Common myeloid progenitor, CD34-positive (primary cell): ENCODE measurements around the gene LRP4. TPM values are rescaled to one million over a fixed set of nuclear protein-coding genes. Genes with fewer than 3 reads are reported as not detected.
"Not testable (repeated sequence)": the region's sequence is repeated elsewhere in the genome, so short reads cannot be mapped to it uniquely, and the experiment has no call there.

Experiments
- CTCF ChIA-PET: fragments of 350-600 bp; sonication (Branson Sonifier 250); formaldehyde crosslinking; loops from one replicate; lab custom pipeline; 2021; ENCODE audit warnings: antibody characterized with exemption; lab: Charles Lee
- POLR2A ChIA-PET: fragments of 350-600 bp; sonication (Branson Sonifier 250); formaldehyde crosslinking; loops from one replicate; lab custom pipeline; 2021; ENCODE audit warnings: antibody characterized with exemption; lab: Charles Lee
- DNase-seq, 3 donors: peaks; one replicate each; pipeline versions ENCODE4 v3.0.0 to v3.0.0-alpha.2; 2013
- H3K27ac ChIP-seq, 2 experiments: 1 replicate in 1 of 2; 2 replicates in 1 of 2; pipeline ENCODE4 v1.7.0; 2013; ENCODE audit warnings: inconsistent platforms in 2 of 2, low read length in 2 of 2, mild to moderate bottlenecking in 2 of 2, low read depth in 1 of 2, moderate library complexity in 1 of 2; ENCODE audit not compliant: severe bottlenecking in 2 of 2, insufficient read depth in 1 of 2, poor library complexity in 1 of 2
- H3K27me3 ChIP-seq, 5 experiments: replicated peaks in 2 of 5; 1 replicate in 3 of 5; 2 replicates in 2 of 5; pipeline versions ENCODE4 v1.6.1 to v1.7.0; 2013; ENCODE audit warnings: low read length in 4 of 5, mild to moderate bottlenecking in 2 of 5, moderate library complexity in 2 of 5, inconsistent platforms in 1 of 5; ENCODE audit not compliant: insufficient read depth in 5 of 5, control insufficient read depth in 4 of 5
- H3K36me3 ChIP-seq, 4 experiments: 1 replicate in 2 of 4; 2 replicates in 2 of 4; pipeline versions ENCODE4 v1.6.1 to v1.7.0; 2013; ENCODE audit warnings: low read length in 3 of 4, control low read depth in 1 of 4, mild to moderate bottlenecking in 1 of 4; ENCODE audit not compliant: control insufficient read depth in 4 of 4, insufficient read depth in 4 of 4
- H3K4me1 ChIP-seq, 4 experiments: 1 replicate in 3 of 4; 2 replicates in 1 of 4; pipeline versions ENCODE4 v1.6.1 to v1.7.1; 2013; ENCODE audit warnings: low read length in 3 of 4, mild to moderate bottlenecking in 3 of 4, control low read depth in 1 of 4, inconsistent platforms in 1 of 4, moderate library complexity in 1 of 4; ENCODE audit not compliant: control insufficient read depth in 4 of 4, insufficient read depth in 4 of 4; ENCODE audit errors: control extremely low read depth in 1 of 4
- H3K4me3 ChIP-seq, 7 experiments: 1 replicate in 4 of 7; 2 replicates in 3 of 7; pipeline versions ENCODE4 v1.5.1 to v1.7.0; 2013; ENCODE audit warnings: mild to moderate bottlenecking in 7 of 7, low read length in 6 of 7, moderate library complexity in 6 of 7, inconsistent platforms in 2 of 7, low read depth in 2 of 7, control low read depth in 1 of 7; ENCODE audit not compliant: insufficient read depth in 4 of 7, control insufficient read depth in 1 of 7; ENCODE audit errors: extremely low read depth in 1 of 7
- H3K9me3 ChIP-seq, 5 experiments: 1 replicate in 4 of 5; 2 replicates in 1 of 5; pipeline versions ENCODE4 v1.6.1 to v1.7.1; 2013; ENCODE audit warnings: low read length in 4 of 5, mild to moderate bottlenecking in 2 of 5, inconsistent platforms in 1 of 5, low read depth in 1 of 5, moderate library complexity in 1 of 5; ENCODE audit not compliant: control insufficient read depth in 4 of 5, insufficient read depth in 2 of 5; ENCODE audit errors: control extremely low read depth in 1 of 5
- WGBS: methylation state at CpG from one replicate; pipeline ENCODE4 v1.1.5; 2013; ENCODE audit not compliant: insufficient coverage; 5-methylcytosine and 5-hydroxymethylcytosine counted together
- polyA plus RNA-seq: library from polyadenylated mRNA; unstranded; fragments of 120-200 nt; gene quantifications from one replicate; pipeline ENCODE4 v1.2.1, GENCODE V29; 2013

Gene LRP4
- 2.2 TPM for polyA plus RNA-seq

- no peak within 1 kb of the TSS for H3K27ac ChIP-seq
- peak within 1 kb of the TSS; percentile 52 to 87 (median 65) for H3K4me3 ChIP-seq
- ChIA-PET CTCF (interaction anchor here (0.6 to 3.1 kb wide), 6 partner anchors 8 to 248 kb away, joined by 3 to 18 read pairs (median 9); partner anchors contain the start of gene CSTPP1), POLR2A (no interaction called here)
- peaks cover 14 to 35% (median 30%) of the 10 kb centered on the region in 4 experiments for H3K4me1 ChIP-seq
- H3K36me3 ChIP-seq, result no peaks in the 10 kb centered on the region
- WGBS, result under 1% methylated on average over 71 of the region's 97 CpGs
- H3K27me3 ChIP-seq, result peaks cover 8 to 47% (median 24%) of the 10 kb centered on the region in 5 experiments
- peak in 2 of 3 donors; percentile 31 to 47 for DNase-seq
- H3K9me3 ChIP-seq, result no peaks in the 10 kb centered on the region
Measured at GRCh38 chr11:46918083-46918787, at the start of gene LRP4. Gene LRP4 (minus strand): TSS chr11:46918550. CDS start chr11:46918379, 171 bp downstream.

- CTCF ChIA-PET, result interaction anchor here (0.6 kb wide), 1 partner anchor 94 kb away, joined by 3 read pairs; no protein-coding TSS in a partner anchor
- WGBS, result 89% methylated on average over 1 of the region's 2 CpGs
- POLR2A ChIA-PET, result no interaction called here
Measured at GRCh38 chr11:46967962-46968361, 49.6 kb upstream of the LRP4 start.

GRCh38 chr11:46966773-46967172, 48.4 kb upstream of the LRP4 start:
- POLR2A ChIA-PET, result no interaction called here
- Histone ChIP-seq H3K36me3 (peaks cover 0 to 2% (median 2%) of the 10 kb centered on the region in 4 experiments), H3K27me3 (no peaks in the 10 kb centered on the region), H3K27ac (no peak overlapping the region), H3K4me3 (no peak overlapping the region), H3K9me3 (no peaks in the 10 kb centered on the region), H3K4me1 (peaks cover 0 to 3% (median under 1%) of the 10 kb centered on the region in 4 experiments)
- CTCF ChIA-PET, result interaction anchor here (0.6 to 1.7 kb wide), 2 partner anchors 187 to 530 kb away, joined by 3 to 9 read pairs; no protein-coding TSS in a partner anchor
- 100% methylated on average over 1 of the region's 2 CpGs for WGBS
- no peak for DNase-seq

More at GRCh38 chr11:46967962-46968361, 49.6 kb upstream of the LRP4 start:
- H3K27me3 ChIP-seq, result no peaks in the 10 kb centered on the region
- no peaks in the 10 kb centered on the region for H3K9me3 ChIP-seq
- peaks cover 0 to 2% (median 0%) of the 10 kb centered on the region in 4 experiments for H3K36me3 ChIP-seq
- no peak for DNase-seq
- H3K27ac ChIP-seq, result no peak overlapping the region
- no peak overlapping the region for H3K4me3 ChIP-seq
- peaks cover 0 to 12% (median 6%) of the 10 kb centered on the region in 4 experiments for H3K4me1 ChIP-seq

GRCh38 chr11:46963844-46964243, 45.5 kb upstream of the LRP4 start:
- ChIA-PET POLR2A (interaction anchor here (0.6 kb wide), 2 partner anchors 36 to 40 kb away, joined by 3 to 4 read pairs; no protein-coding TSS in a partner anchor), CTCF (interaction anchor here (0.6 to 0.7 kb wide), 3 partner anchors 13 to 189 kb away, joined by 3 read pairs; no protein-coding TSS in a partner anchor)
- Histone ChIP-seq H3K4me3 (no peak overlapping the region), H3K4me1 (no peaks in the 10 kb centered on the region), H3K27ac (no peak overlapping the region), H3K36me3 (peaks cover 2 to 9% (median 6%) of the 10 kb centered on the region in 4 experiments), H3K27me3 (no peaks in the 10 kb centered on the region), H3K9me3 (peaks cover 0 to 16% (median 1%) of the 10 kb centered on the region in 5 experiments)
- WGBS, result 70% methylated on average over 2 of the region's 3 CpGs
- no peak for DNase-seq

DNA sequence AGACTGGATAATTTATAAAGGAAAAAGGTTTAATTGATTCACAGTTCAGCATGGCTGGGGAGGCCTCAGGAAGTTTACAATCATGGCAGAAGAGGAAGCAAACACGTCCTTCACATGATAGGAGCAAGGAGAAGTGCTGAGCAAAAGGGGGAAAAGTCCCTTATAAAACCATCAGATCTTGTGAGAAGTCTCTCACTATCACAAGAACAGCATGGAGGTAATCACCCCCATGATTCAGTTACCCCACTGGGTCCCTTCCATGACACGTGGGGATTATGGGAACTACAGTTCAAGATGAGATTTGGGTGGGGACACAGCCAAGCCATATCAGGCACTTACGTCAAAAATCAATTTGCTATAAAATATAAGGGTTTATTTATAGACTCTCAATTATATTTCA, 43.5 kb upstream of the LRP4 start:
- WGBS, result 92% methylated on average over 2 of the region's 3 CpGs
- CTCF ChIA-PET, result interaction anchor here (1.6 kb wide), 1 partner anchor 11 kb away, joined by 5 read pairs; no protein-coding TSS in a partner anchor
- DNase-seq, result not testable (repeated sequence)

GRCh38 chr11:46961041-46961440, 42.7 kb upstream of the LRP4 start:
- POLR2A ChIA-PET, result no interaction called here
- H3K27me3 ChIP-seq, result no peaks in the 10 kb centered on the region

More for the DNA sequence above, 43.5 kb upstream of the LRP4 start:
- H3K27me3 ChIP-seq, H3K4me3 ChIP-seq, H3K27ac ChIP-seq, H3K4me1 ChIP-seq, POLR2A ChIA-PET: not testable (repeated sequence)
- Histone ChIP-seq H3K36me3 (peaks cover 2 to 14% (median 6%) of the 10 kb centered on the region in 4 experiments), H3K9me3 (peaks cover 0 to 20% (median 1%) of the 10 kb centered on the region in 5 experiments)

More at GRCh38 chr11:46961041-46961440, 42.7 kb upstream of the LRP4 start:
- peaks cover 0 to 20% (median 1%) of the 10 kb centered on the region in 5 experiments for H3K9me3 ChIP-seq
- H3K4me3 ChIP-seq, result no peak overlapping the region
- WGBS, result 100% methylated on average over 2 of the region's 2 CpGs
- no peak for DNase-seq
- H3K36me3 ChIP-seq, result peaks cover 5 to 14% (median 6%) of the 10 kb centered on the region in 4 experiments
- H3K4me1 ChIP-seq, result no peaks in the 10 kb centered on the region
- no peak overlapping the region for H3K27ac ChIP-seq
- CTCF ChIA-PET, result interaction anchor here (1.6 kb wide), 1 partner anchor 10 kb away, joined by 5 read pairs; no protein-coding TSS in a partner anchor
